ENCODE measurements around the gene SCN8A. TPM values are rescaled to one million over a fixed set of nuclear protein-coding genes. Genes with fewer than 3 reads are reported as not detected.

The SCN8A gene
- total and polyA plus RNA-seq, 7 donors = 0.03 to 0.44 (median 0.08) TPM

- intact Hi-C loops (cut with DNase I) = no loop called here
- Histone ChIP-seq H3K4me1 (no peaks in the 10 kb centered on the region), H3K36me3 (ENCODE audit: insufficient read depth in 1 of 2, low read depth in 1 of 2) (no peaks in the 10 kb centered on the region), H3K9me3 (no peaks in the 10 kb centered on the region), H3K4me3 (no peak overlapping the region), H3K27me3 (ENCODE audit: insufficient read depth in 3 of 3, low read length in 2 of 3) (peaks cover 0 to 2% (median 0%) of the 10 kb centered on the region in 3 donors), H3K27ac (no peak overlapping the region)
- DNase-seq (no peak), ATAC-seq (no peak)
- TF ChIP-seq CTCF (IDR thresholded peaks at IDR 0.05) = no peak
- WGBS, 3 donors = 62 to 65% (median 64%) methylated on average over 3 of the region's 3 CpGs
Observed at GRCh38 chr12:51809193-51809592, 218.2 kb downstream of the SCN8A start.

- intact Hi-C loops (cut with DNase I) = no loop called here
- ATAC-seq = no peak
- H3K9me3 ChIP-seq = no peaks in the 10 kb centered on the region
- TF ChIP-seq CTCF (IDR thresholded peaks at IDR 0.05) = no peak
- 64 to 73% (median 66%) methylated on average over 13 of the region's 13 CpGs for WGBS, 3 donors
- peaks cover 0 to 21% (median 11%) of the 10 kb centered on the region in 3 donors for H3K27me3 ChIP-seq (ENCODE audit: insufficient read depth in 3 of 3, low read length in 2 of 3)
- no peak overlapping the region for H3K27ac ChIP-seq
- no peaks in the 10 kb centered on the region for H3K4me1 ChIP-seq
- no peaks in the 10 kb centered on the region for H3K36me3 ChIP-seq (ENCODE audit: insufficient read depth in 1 of 2, low read depth in 1 of 2)
- no peak for DNase-seq
- H3K4me3 ChIP-seq = no peak overlapping the region
Observed at GRCh38 chr12:51811203-51812202, 220.5 kb downstream of the SCN8A start.

- Histone ChIP-seq H3K27me3 (ENCODE audit: insufficient read depth in 3 of 3, low read length in 2 of 3) (peaks cover 0 to 32% (median 10%) of the 10 kb centered on the region in 3 donors), H3K4me3 (no peak overlapping the region), H3K27ac (no peak overlapping the region), H3K4me1 (no peaks in the 10 kb centered on the region), H3K36me3 (ENCODE audit: insufficient read depth in 1 of 2, low read depth in 1 of 2) (no peaks in the 10 kb centered on the region), H3K9me3 (no peaks in the 10 kb centered on the region)
- 84 to 89% (median 87%) methylated on average over 13 of the region's 13 CpGs for WGBS, 3 donors
- intact Hi-C loops (cut with DNase I) = no loop called here
- DNase-seq (no peak), ATAC-seq (no peak)
- TF ChIP-seq CTCF (IDR thresholded peaks at IDR 0.05) = no peak
Observed at GRCh38 chr12:51812871-51813270, 221.8 kb downstream of the SCN8A start.

GRCh38 chr12:51813931-51814310, 222.9 kb downstream of the SCN8A start:
- ATAC-seq (peak in 1 of 4 donors; percentile 24), DNase-seq (no peak)
- Histone ChIP-seq H3K36me3 (ENCODE audit: insufficient read depth in 1 of 2, low read depth in 1 of 2) (no peaks in the 10 kb centered on the region), H3K4me3 (peak overlapping the region; percentile 68), H3K27ac (no peak overlapping the region), H3K4me1 (no peaks in the 10 kb centered on the region), H3K9me3 (no peaks in the 10 kb centered on the region), H3K27me3 (ENCODE audit: insufficient read depth in 3 of 3, low read length in 2 of 3) (peaks cover 0 to 37% (median 8%) of the 10 kb centered on the region in 3 donors)
- WGBS, 3 donors = 9 to 14% (median 10%) methylated on average over 28 to 34 of the region's 34 CpGs
- intact Hi-C loops (cut with DNase I) = no loop called here
- no peak for TF ChIP-seq CTCF (IDR thresholded peaks at IDR 0.05)

All from psoas muscle (tissue), 8 donors.